Suprapubic skin (tissue), 4 donors: ENCODE data around the gene ODF2. TPM values are rescaled to one million over a fixed set of nuclear protein-coding genes. Genes with fewer than 3 reads are reported as not detected.
"Not testable (repeated sequence)": the region's sequence is repeated elsewhere in the genome, so short reads cannot be mapped to it uniquely, and the experiment has no call there.

ENCODE experiments used
- DNase-seq, 2 donors: peaks; one replicate each; pipeline ENCODE4 v3.0.0-alpha.2; 2019; ENCODE audit warnings: low spot score in 2 of 2
- H3K27ac ChIP-seq: fragments of 200-600 bp; sonication (generic); one replicate; pipeline ENCODE4 v1.5.1; 2019
- H3K27me3 ChIP-seq: fragments of 200-600 bp; sonication (generic); one replicate; pipeline ENCODE4 v1.5.1; 2019
- H3K36me3 ChIP-seq: fragments of 200-600 bp; sonication (generic); one replicate; pipeline ENCODE4 v1.5.1; 2019
- H3K4me1 ChIP-seq: fragments of 200-600 bp; sonication (generic); one replicate; pipeline ENCODE4 v1.5.1; 2019
- H3K4me3 ChIP-seq: fragments of 200-600 bp; sonication (generic); one replicate; pipeline ENCODE4 v1.5.1; 2019; ENCODE audit warnings: mild to moderate bottlenecking
- H3K9me3 ChIP-seq: fragments of 200-600 bp; sonication (generic); one replicate; pipeline ENCODE4 v1.5.1; 2019
- EP300 ChIP-seq: sonication (generic); formaldehyde crosslinking; IDR thresholded peaks from one replicate; pipeline ENCODE4 v1.6.1; 2017; ENCODE audit warnings: antibody characterized with exemption
- POLR2A ChIP-seq, 2 donors: fragments of 450-650 bp; IDR thresholded peaks; one replicate each; pipeline ENCODE4 v1.6.1; 2017; ENCODE audit warnings: antibody characterized with exemption in 2 of 2, mild to moderate bottlenecking in 2 of 2, moderate library complexity in 2 of 2
- POLR2AphosphoS5 ChIP-seq, 3 donors: sonication (generic); formaldehyde crosslinking; IDR thresholded peaks; one replicate each; pipeline ENCODE4 v1.6.1; 2017; ENCODE audit warnings: antibody characterized with exemption in 3 of 3
- WGBS: methylation state at CpG from one replicate; pipeline ENCODE4 v1.1.5; 2018; 5-methylcytosine and 5-hydroxymethylcytosine counted together
- total RNA-seq, 4 donors: library from RNA; depleted of rRNA; stranded (reverse); fragments of >200 nt; gene quantifications; one replicate each; pipeline ENCODE4 v1.1.0, GENCODE V29; 2016
- TF ChIP-seq, protein P1 (sequence below), 2 donors: fragments of 200-600 bp in 1 of 2; fragments of 450-650 bp in 1 of 2; sonication (generic) in 1 of 2; IDR thresholded peaks; one replicate each; pipeline ENCODE4 v1.5.1; 2016 to 2019; ENCODE audit warnings: antibody characterized with exemption in 2 of 2, mild to moderate bottlenecking in 1 of 2, moderate library complexity in 1 of 2

ODF2 gene
- total RNA-seq, 4 donors from 2014 or later: 20.8 to 28.2 (median 24.7) TPM

DNA sequence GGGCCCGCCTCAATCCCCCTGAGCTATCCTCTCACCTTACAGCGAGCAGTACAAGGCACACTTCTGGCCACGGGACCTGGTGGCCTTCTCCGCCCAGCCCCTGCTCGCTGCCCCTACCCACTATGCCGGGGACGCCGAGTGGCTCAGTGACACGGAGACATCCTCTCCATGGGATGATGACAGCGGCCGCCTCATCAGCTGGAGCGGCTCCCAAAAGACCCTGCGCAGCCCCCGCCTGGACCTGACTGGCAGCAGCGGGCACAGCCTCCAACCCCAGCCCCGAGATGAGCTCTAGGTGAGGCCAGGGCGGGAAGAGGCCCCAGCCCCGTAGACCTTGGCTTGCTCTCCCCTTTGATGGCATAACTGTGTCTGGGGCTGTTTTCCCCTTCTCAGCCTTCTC lies 20.2 kb upstream of the ODF2 start:
- H3K4me3 ChIP-seq: no peak overlapping the region
- H3K27me3 ChIP-seq: no peaks in the 10 kb centered on the region
- no peaks in the 10 kb centered on the region for H3K9me3 ChIP-seq
- H3K4me1 ChIP-seq: peaks cover 10% of the 10 kb centered on the region
- no peaks in the 10 kb centered on the region for H3K36me3 ChIP-seq
- H3K27ac ChIP-seq: no peak overlapping the region
- TF ChIP-seq POLR2A (IDR thresholded peaks at IDR 0.05) (no peak), EP300 (no peak), POLR2AphosphoS5 (IDR thresholded peaks at IDR 0.05) (no peak)
- TF ChIP-seq, protein P1, sequence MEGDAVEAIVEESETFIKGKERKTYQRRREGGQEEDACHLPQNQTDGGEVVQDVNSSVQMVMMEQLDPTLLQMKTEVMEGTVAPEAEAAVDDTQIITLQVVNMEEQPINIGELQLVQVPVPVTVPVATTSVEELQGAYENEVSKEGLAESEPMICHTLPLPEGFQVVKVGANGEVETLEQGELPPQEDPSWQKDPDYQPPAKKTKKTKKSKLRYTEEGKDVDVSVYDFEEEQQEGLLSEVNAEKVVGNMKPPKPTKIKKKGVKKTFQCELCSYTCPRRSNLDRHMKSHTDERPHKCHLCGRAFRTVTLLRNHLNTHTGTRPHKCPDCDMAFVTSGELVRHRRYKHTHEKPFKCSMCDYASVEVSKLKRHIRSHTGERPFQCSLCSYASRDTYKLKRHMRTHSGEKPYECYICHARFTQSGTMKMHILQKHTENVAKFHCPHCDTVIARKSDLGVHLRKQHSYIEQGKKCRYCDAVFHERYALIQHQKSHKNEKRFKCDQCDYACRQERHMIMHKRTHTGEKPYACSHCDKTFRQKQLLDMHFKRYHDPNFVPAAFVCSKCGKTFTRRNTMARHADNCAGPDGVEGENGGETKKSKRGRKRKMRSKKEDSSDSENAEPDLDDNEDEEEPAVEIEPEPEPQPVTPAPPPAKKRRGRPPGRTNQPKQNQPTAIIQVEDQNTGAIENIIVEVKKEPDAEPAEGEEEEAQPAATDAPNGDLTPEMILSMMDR (IDR thresholded peaks at IDR 0.05): no peak
- WGBS: 85% methylated on average over 10 of the region's 18 CpGs
- no peak for DNase-seq

DNA sequence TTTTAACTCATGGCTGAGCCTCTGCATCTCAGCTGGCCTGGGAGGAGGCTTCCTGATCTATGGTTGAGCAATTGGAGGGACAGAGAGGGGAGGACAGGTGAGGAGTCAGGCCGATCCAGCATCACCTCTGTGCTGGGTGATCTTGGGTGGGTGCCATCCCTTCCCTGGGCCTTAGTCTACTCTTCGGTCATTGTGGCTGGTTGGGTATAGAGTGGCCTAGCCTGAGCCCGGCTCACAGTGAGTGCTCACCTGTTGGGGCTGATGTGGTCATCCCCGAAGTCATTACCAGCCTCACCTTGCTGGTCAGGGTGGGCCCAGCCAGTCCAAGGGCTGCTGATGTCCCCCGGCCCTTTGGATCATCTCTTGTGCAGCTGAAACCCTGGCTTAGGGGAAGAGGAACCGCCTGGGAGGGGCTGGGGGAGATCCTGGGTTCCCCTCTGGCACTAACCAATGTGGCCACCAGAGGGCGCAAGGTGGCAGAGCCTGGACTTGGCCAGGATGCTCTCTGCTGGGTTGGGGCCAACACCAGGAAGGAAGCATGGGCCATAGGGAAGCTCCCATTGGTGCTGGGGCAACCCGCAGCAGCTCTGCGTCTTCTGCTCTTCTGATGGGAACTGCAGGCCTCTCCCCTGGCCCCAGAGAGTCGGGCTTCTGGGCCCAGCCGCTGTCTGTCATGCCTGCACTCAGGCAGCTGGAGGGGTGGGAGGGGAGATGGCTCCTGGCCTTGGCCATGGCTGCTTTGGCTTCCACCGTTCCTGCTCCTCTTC lies 17.3 kb upstream of the ODF2 start:
- no peaks in the 10 kb centered on the region for H3K9me3 ChIP-seq
- no peak for TF ChIP-seq POLR2A (IDR thresholded peaks at IDR 0.05)
- TF ChIP-seq POLR2AphosphoS5 (IDR thresholded peaks at IDR 0.05): peak in 2 of 3 donors; percentile 21 to 36
- no peak for TF ChIP-seq EP300
- TF ChIP-seq, protein P1 (IDR thresholded peaks at IDR 0.05): peak; percentile 79 to 92
- H3K27me3 ChIP-seq: no peaks in the 10 kb centered on the region
- no peak overlapping the region for H3K27ac ChIP-seq
- peaks cover 10% of the 10 kb centered on the region for H3K4me1 ChIP-seq
- DNase-seq: peak; percentile 90 to 92
- no peak overlapping the region for H3K4me3 ChIP-seq
- WGBS: 55% methylated on average over 6 of the region's 12 CpGs
- no peaks in the 10 kb centered on the region for H3K36me3 ChIP-seq

DNA sequence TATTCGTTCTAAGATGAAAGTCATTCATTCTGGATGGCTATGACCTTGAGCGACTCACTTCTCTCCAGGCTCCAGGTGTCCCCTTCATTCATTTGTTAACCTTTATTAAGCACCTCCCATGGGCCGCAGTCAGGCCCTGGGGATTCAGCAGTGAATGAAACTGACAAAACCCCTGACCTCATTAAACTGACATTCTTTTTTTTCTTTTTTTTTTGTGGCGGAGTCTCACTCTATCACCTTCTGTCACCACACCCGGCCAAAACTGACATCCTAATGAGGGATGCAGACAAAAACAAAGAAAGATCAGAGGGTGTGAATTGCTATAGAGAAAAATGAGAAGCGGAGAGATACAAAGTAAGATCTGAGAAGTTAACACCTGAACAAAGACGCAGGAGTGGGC lies 16.5 kb upstream of the ODF2 start:
- H3K27ac ChIP-seq: no peak overlapping the region
- 86% methylated on average over 7 of the region's 7 CpGs for WGBS

DNA sequence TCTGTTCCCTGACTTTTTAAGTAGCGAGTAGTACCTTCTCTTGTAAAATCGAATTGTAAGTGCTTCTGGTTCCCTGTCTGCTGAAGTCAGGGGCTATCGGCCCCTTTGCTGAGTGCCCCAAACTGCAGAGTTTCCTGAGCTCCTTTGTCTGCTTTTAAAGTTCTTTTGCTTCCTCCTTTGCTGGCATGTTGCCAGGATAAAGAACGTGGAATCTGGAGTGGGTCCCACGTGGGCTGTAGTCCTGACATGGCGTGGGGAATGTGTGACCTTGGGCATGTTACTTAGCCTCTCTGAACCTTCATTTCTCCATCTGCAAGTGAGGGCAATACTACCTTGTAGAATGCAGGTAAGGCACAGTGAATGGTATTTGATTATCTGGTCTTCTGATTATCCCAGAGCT lies 13.7 kb upstream of the ODF2 start:
- Histone ChIP-seq H3K4me3 (no peak overlapping the region), H3K36me3 (no peaks in the 10 kb centered on the region), H3K27ac (no peak overlapping the region), H3K9me3 (no peaks in the 10 kb centered on the region), H3K4me1 (peaks cover 10% of the 10 kb centered on the region), H3K27me3 (no peaks in the 10 kb centered on the region)
- TF ChIP-seq, protein P1 (IDR thresholded peaks at IDR 0.05): no peak
- TF ChIP-seq POLR2A (IDR thresholded peaks at IDR 0.05): no peak
- TF ChIP-seq POLR2AphosphoS5 (IDR thresholded peaks at IDR 0.05): no peak
- no peak for TF ChIP-seq EP300
- DNase-seq: no peak
- WGBS: 42% methylated on average over 6 of the region's 6 CpGs

More for the DNA sequence above, 16.5 kb upstream of the ODF2 start:
- Histone ChIP-seq H3K36me3 (no peaks in the 10 kb centered on the region), H3K4me3 (no peak overlapping the region), H3K9me3 (no peaks in the 10 kb centered on the region), H3K27me3 (no peaks in the 10 kb centered on the region), H3K4me1 (peaks cover 10% of the 10 kb centered on the region)
- TF ChIP-seq EP300 (no peak), POLR2AphosphoS5 (IDR thresholded peaks at IDR 0.05) (no peak)
- TF ChIP-seq, protein P1 (IDR thresholded peaks at IDR 0.05): no peak
- no peak for DNase-seq

DNA sequence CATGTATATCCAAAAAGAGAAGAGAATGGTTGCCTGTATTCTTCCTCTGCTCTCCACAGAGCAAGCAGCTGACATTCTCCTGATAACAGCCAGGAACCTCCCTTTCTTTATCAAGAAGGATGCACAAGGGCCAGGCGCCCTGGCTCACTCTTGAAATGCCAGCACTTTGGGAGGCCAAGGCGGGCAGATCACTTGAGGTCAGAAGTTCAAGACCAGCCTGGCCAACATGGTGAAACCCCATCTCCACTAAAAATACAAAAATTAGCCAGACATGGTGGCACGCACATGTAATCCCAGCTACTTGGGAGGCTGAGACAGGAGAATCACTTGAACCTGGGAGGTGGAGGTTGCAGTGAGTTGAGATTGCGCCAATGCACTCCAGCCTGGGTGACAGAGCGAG lies 9.3 kb upstream of the ODF2 start:
- H3K4me1 ChIP-seq, H3K27me3 ChIP-seq, H3K27ac ChIP-seq, H3K4me3 ChIP-seq, H3K36me3 ChIP-seq, H3K9me3 ChIP-seq, DNase-seq: not testable (repeated sequence)
- WGBS: 90% methylated on average over 5 of the region's 5 CpGs
